CD4-positive, alpha-beta T cell treated with Interleukin-12 subunit alpha and Interleukin-12 subunit beta, for 1 hour (primary cell): ENCODE data around the gene ERVV-1.
"Not testable (repeated sequence)": the region's sequence is repeated elsewhere in the genome, so short reads cannot be mapped to it uniquely, and the experiment has no call there.

Source experiments
- DNase-seq: peaks from one replicate; pipeline ENCODE4 v3.0.0-alpha.2; 2020

ERVV-1 gene

GRCh38 chr19:53013621-53014020, at the start of gene ERVV-1:
Gene ERVV-1, plus strand, starts transcription at chr19:53013921. Its CDS starts 170 bp downstream, at chr19:53014091.
- no peak for DNase-seq

- DNase-seq, result no peak
Observed at GRCh38 chr19:52967772-52968171, 45.9 kb upstream of the ERVV-1 start.

- no peak for DNase-seq
Observed at GRCh38 chr19:52981329-52981728, 32.4 kb upstream of the ERVV-1 start.

- DNase-seq, result not testable (repeated sequence)
Observed at GRCh38 chr19:52983167-52983566, 30.6 kb upstream of the ERVV-1 start.

- no peak for DNase-seq
Observed at GRCh38 chr19:52987221-52987620, 26.5 kb upstream of the ERVV-1 start.

GRCh38 chr19:52988506-52988905, 25.2 kb upstream of the ERVV-1 start:
- DNase-seq, result no peak

GRCh38 chr19:52990759-52991418, 22.8 kb upstream of the ERVV-1 start:
- no peak for DNase-seq

GRCh38 chr19:52991484-52991883, 22.2 kb upstream of the ERVV-1 start:
- no peak for DNase-seq

- no peak for DNase-seq
Observed at GRCh38 chr19:52992109-52993004, 21.4 kb upstream of the ERVV-1 start.

- peak; percentile 84 for DNase-seq
Observed at GRCh38 chr19:52993342-52994178, 20.2 kb upstream of the ERVV-1 start.

GRCh38 chr19:52995711-52996110, 18.0 kb upstream of the ERVV-1 start:
- DNase-seq, result no peak

GRCh38 chr19:52997975-52998374, 15.7 kb upstream of the ERVV-1 start:
- DNase-seq, result no peak

- DNase-seq, result no peak
Observed at GRCh38 chr19:53002479-53002878, 11.2 kb upstream of the ERVV-1 start.

GRCh38 chr19:53004242-53004641, 9.5 kb upstream of the ERVV-1 start:
- no peak for DNase-seq

GRCh38 chr19:53007200-53007599, 6.5 kb upstream of the ERVV-1 start:
- no peak for DNase-seq

- no peak for DNase-seq
Observed at GRCh38 chr19:53007606-53008005, 6.1 kb upstream of the ERVV-1 start.

GRCh38 chr19:53008061-53008778, 5.5 kb upstream of the ERVV-1 start:
- DNase-seq, result no peak

- DNase-seq, result no peak
Observed at GRCh38 chr19:53010494-53010893, 3.2 kb upstream of the ERVV-1 start.

GRCh38 chr19:53012006-53012405, 1.7 kb upstream of the ERVV-1 start:
- no peak for DNase-seq

- no peak for DNase-seq
Observed at GRCh38 chr19:53015159-53015558, 1.4 kb downstream of the ERVV-1 start.

- no peak for DNase-seq
Observed at GRCh38 chr19:53015730-53016129, 2.0 kb downstream of the ERVV-1 start.

GRCh38 chr19:53019684-53020083, 6.0 kb downstream of the ERVV-1 start:
- DNase-seq, result peak; percentile 20

- not testable (repeated sequence) for DNase-seq
Observed at GRCh38 chr19:53028306-53028705, 14.6 kb downstream of the ERVV-1 start.
